Ectodermal cell (in vitro differentiated cells): ENCODE results near the gene EHF.

Experiments used
- H3K27ac ChIP-seq: 2 replicates; pipeline ENCODE4 v1.7.0; 2013; ENCODE audit warnings: mild to moderate bottlenecking, low read depth, low read length; ENCODE audit not compliant: insufficient read depth, poor library complexity, severe bottlenecking
- H3K27me3 ChIP-seq: 2 replicates; pipeline ENCODE4 v1.7.0; 2013; ENCODE audit warnings: mild to moderate bottlenecking, low read length; ENCODE audit not compliant: insufficient read depth, control insufficient read depth, poor library complexity, severe bottlenecking
- H3K36me3 ChIP-seq: one replicate; pipeline ENCODE4 v1.7.0; 2013; ENCODE audit warnings: low read length; ENCODE audit not compliant: control insufficient read depth, insufficient read depth
- H3K4me1 ChIP-seq: one replicate; pipeline ENCODE4 v1.7.0; 2013; ENCODE audit warnings: low read length; ENCODE audit not compliant: control insufficient read depth, insufficient read depth
- H3K4me3 ChIP-seq: 2 replicates; pipeline ENCODE4 v1.7.0; 2013; ENCODE audit warnings: low read depth, low read length, control low read depth; ENCODE audit not compliant: insufficient read depth
- H3K9me3 ChIP-seq: 2 replicates; pipeline ENCODE4 v1.7.0; 2013; ENCODE audit warnings: mild to moderate bottlenecking, low read length, moderate library complexity; ENCODE audit not compliant: control insufficient read depth
- WGBS, 2 experiments: methylation state at CpG; one replicate each; pipeline ENCODE4 v1.1.7; 2013; ENCODE audit warnings: missing lambda C conversion rate in 2 of 2; 5-methylcytosine and 5-hydroxymethylcytosine counted together

EHF gene

DNA sequence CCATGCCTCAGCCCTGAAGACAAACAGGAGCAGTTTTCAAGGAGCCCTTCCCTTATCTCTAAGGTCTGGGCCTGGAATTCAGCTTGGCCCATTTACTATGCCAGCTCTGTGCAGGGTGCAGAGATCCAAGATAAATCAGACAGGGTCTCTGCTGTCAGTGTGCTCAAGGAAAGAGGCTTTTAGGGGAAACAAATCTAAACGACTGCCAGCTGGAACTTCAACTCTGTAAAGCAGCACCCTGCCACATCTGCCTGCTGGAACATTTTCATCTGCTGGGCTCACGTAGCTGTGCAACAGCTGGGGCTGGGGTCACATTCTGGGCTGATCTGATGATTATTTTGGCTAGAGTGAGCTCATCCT lies 19.8 kb upstream of the EHF start:
- Histone ChIP-seq H3K27ac (no peak overlapping the region), H3K9me3 (no peaks in the 10 kb centered on the region), H3K4me1 (peaks cover 5% of the 10 kb centered on the region), H3K36me3 (no peaks in the 10 kb centered on the region), H3K27me3 (no peaks in the 10 kb centered on the region), H3K4me3 (no peak overlapping the region)
- 79 to 92% methylated on average over 2 of the region's 2 CpGs for WGBS, 2 experiments

DNA sequence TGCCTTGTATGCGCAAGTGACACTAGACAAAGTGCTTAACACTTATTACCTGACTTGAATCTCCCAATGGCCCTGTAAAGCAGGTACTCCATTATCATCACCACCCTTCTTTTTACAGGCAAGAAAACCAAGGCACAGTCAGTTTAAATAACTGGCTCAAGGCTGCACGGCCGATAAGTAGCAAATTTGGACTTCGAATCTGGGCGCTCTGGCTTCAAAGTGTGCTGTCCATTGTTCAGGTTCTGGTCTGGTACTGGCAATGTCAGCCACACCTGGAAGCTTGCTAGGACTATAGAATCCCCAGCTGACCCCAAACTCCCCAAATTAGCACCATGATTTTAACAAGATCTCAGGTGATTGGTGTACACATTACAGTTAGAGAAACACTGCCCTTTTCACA lies 19.3 kb upstream of the EHF start:
- Histone ChIP-seq H3K27me3 (no peaks in the 10 kb centered on the region), H3K9me3 (no peaks in the 10 kb centered on the region), H3K4me1 (peaks cover 5% of the 10 kb centered on the region), H3K4me3 (no peak overlapping the region), H3K27ac (no peak overlapping the region), H3K36me3 (no peaks in the 10 kb centered on the region)
- WGBS, 2 experiments = 91 to 94% methylated on average over 5 of the region's 5 CpGs

DNA sequence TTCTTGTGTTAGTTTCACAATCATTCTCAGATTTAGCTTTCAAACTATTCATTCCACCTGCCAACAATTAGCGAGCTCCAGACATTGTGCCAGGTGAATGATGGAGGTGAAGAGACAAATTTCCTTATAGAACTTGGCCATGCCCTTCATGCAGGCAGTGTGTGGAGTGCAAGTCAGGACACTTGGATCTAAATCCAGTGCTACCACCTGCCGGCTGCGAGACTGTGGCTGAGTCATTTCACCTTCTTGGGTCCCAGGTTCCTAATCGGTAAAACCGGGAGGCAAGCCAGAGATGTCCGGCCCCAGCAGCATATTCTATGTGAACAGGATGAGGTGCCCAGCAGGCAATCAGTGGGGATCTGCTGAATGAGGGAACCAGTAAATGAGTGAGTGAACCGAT lies 18.6 kb upstream of the EHF start:
- WGBS, 2 experiments = 90 to 92% methylated on average over 7 of the region's 7 CpGs
- no peak overlapping the region for H3K27ac ChIP-seq

DNA sequence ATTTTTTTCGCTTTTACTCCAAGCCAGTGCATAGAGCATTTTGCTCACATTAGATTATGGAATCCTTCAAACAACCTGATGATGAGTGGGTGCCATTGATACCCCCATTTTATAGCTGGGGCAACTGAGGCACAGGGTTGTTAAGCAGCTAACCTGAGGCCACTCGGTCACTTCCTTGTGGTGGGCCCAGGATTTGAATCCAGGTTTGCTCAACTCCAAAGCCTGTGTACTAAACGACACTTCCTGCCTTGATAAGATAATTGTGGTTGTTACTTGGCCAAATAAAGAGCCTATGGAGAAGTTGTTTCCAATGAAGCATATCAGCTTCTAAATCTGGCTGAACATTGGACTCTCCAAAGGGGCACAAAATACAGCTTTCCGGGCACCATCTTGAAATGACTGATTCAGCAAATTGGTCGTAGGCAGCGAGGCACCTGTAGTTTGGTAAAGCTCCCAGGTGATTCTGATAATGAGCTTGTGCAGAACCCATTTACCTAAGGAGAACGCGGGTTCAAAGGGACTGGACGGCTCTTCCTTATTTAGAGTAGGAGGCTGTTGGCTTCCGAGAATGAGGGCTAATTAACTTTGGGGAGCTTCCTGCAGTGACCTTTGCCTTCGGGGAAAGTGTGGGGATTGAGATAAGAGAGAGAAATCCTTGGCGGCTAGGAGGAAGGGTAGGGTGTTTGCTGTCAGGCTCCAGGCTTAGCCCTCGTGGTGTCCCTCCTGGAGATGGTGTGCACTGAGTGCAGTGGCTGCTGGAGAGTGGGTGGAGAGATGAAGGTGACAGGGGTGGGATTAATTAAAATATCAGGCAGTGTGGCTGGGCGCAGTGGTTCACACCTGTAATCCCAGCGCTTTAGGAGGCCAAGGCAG lies 17.5 kb upstream of the EHF start:
- Histone ChIP-seq H3K9me3 (no peaks in the 10 kb centered on the region), H3K27ac (no peak overlapping the region), H3K4me1 (peaks cover 5% of the 10 kb centered on the region), H3K36me3 (no peaks in the 10 kb centered on the region), H3K27me3 (no peaks in the 10 kb centered on the region), H3K4me3 (no peak overlapping the region)
- 86% methylated on average over 15 of the region's 15 CpGs for WGBS, 2 experiments

More for the DNA sequence above, 18.6 kb upstream of the EHF start:
- Histone ChIP-seq H3K4me3 (no peak overlapping the region), H3K27me3 (no peaks in the 10 kb centered on the region), H3K4me1 (peaks cover 5% of the 10 kb centered on the region), H3K36me3 (no peaks in the 10 kb centered on the region), H3K9me3 (no peaks in the 10 kb centered on the region)

DNA sequence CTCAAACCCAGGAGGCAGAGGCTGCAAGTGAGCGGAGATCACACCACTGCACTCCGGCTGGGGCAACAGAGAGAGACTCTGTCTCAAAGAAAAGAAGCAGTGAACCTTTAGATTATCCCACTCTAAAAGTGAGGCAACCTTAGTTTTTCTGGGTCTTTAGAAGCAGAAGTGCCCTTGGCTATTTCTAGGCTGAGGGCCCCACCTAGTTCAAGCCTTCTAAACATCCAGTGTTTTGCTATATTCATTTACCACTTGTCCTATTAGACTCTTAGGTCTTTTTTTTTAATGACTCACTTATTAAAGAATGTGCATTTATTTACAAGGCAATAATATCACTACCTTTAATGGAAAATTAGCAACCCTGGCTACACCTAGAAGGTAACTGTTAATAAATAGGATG lies 16.7 kb upstream of the EHF start:
- H3K36me3 ChIP-seq = no peaks in the 10 kb centered on the region
- H3K27me3 ChIP-seq = no peaks in the 10 kb centered on the region
- H3K9me3 ChIP-seq = no peaks in the 10 kb centered on the region
- H3K4me3 ChIP-seq = no peak overlapping the region
- no peak overlapping the region for H3K27ac ChIP-seq
- WGBS, 2 experiments = 93 to 94% methylated on average over 2 of the region's 2 CpGs
- H3K4me1 ChIP-seq = peaks cover 5% of the 10 kb centered on the region

DNA sequence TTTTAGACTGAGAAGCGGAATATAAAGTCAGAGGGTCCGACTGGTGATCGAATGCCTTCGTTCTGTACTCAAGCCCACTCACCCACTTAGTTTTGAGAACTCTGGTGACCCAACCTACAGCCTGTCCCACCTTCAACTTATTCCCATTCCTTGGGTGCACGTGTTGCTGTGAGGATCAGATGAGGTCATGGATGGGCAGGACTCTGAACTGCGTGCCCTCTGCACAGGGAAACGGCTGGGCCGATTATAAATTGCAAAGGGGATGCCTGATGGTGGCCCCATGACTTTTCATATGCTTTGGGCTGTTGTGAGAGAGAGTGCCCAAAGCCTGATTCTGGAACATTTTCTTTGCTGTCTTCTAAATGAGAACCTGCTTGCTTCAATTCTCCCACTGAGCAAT lies 16.0 kb upstream of the EHF start:
- Histone ChIP-seq H3K27me3 (no peaks in the 10 kb centered on the region), H3K27ac (no peak overlapping the region), H3K36me3 (no peaks in the 10 kb centered on the region), H3K4me1 (peaks cover 5% of the 10 kb centered on the region), H3K9me3 (no peaks in the 10 kb centered on the region), H3K4me3 (no peak overlapping the region)
- WGBS, 2 experiments = 78 to 84% methylated on average over 8 of the region's 8 CpGs

DNA sequence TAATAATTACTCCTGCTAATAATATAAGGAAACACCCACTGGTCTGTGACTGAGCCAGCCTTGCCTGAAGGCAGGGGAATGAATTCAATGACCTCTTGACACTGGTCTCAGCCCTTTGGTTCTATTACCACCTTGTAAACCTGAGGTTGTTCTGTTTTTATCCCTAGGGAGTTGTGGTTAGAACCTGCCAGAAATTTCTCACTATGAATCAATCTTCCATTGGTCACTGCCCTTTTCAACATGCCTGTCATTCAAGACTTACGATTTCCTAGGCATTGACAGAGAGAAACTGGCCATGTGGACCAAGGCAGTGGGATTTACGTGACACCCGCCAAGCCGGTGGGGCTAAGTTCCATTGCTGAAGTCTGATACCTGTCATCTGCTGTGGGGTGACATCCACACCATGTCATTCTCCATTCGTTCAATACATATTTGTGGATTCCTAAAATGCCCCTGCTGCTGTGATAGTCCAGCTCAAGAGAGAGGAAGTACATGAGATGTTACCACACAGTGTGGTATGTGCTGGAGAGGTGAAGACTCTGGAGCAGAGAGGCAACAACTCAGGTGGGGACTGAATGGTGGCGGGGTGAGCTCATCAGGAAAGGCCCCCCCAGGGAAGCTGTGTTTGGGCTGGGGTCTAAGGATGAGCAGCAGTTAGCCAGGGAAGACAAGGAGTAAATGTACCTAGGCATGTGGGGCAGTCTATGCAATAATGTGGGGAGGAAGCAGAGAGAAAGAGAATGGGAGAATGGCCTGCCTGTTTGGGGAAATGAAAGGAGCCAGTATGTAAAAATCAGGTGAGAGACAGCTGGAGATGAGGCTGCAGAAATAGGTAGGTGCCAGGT lies 15.2 kb upstream of the EHF start:
- H3K4me3 ChIP-seq = no peak overlapping the region
- no peaks in the 10 kb centered on the region for H3K27me3 ChIP-seq
- no peak overlapping the region for H3K27ac ChIP-seq
- H3K4me1 ChIP-seq = peaks cover 4% of the 10 kb centered on the region
- H3K9me3 ChIP-seq = no peaks in the 10 kb centered on the region
- 94 to 96% methylated on average over 6 of the region's 6 CpGs for WGBS, 2 experiments
- no peaks in the 10 kb centered on the region for H3K36me3 ChIP-seq

DNA sequence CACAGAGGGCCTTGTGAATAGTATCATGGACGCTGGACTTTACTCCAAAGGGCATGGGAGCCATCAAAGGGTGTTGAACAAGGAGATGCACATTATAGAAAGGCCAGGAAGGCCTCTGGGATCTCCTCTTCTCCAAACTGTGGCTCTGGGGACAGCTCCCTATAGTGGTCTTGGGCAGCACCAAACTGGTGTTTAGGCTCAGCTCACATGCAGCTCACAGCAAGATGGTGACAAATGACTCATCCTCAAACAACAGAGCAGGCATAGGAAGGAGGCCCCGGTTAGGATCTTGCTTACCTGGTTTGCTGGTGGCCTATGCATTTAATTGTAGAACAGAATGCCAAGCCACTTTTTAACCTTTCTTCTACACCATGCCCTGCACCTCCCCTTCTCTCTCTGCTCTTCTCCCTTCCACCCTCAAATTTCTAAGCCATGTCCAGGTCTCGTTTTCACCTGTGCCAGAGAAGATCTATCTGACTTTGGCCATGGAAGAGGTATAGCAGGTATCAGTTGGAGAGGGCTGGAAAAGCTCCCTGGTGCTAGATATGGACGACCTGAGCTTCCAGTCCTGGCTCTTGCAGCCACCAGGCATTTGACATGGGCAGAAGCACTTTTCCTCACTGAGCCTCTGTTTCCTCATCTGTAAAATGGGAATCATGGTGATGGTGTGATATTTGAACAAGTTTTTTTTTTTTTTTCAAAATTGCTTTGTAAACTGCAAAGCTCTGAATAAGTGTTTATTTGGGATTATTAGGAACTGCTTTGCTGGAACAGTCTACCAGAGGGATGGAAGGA lies 14.4 kb upstream of the EHF start:
- H3K9me3 ChIP-seq = no peaks in the 10 kb centered on the region
- no peaks in the 10 kb centered on the region for H3K36me3 ChIP-seq
- H3K27ac ChIP-seq = no peak overlapping the region
- H3K4me1 ChIP-seq = no peaks in the 10 kb centered on the region
- no peaks in the 10 kb centered on the region for H3K27me3 ChIP-seq
- no peak overlapping the region for H3K4me3 ChIP-seq
- WGBS, 2 experiments = 65% methylated on average over 4 of the region's 4 CpGs

DNA sequence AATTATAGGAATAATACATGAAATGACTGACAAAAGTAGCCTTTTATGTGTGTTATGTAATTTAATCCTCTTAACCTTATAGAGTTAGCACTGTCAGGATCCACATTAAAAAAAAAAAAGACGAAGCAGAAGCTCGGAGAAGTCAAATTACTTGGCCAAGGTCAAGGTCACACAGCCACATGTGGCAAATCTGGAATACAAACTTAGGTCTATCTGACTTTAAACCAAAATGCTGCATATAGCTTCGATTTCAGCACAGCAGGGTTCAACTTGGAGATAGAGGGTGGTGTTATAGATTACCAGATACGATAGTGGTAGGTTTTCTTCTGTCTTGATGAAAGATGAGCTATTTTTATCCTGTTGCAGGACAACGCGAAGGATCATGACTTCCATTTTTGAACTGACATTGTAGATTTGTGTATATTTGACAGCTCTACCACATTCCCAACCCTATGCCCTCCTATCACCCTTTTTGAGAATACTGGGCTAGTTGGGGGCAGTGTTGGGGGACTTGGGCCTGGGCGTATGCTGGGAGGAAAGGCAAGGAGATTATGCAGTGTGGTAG lies 11.6 kb upstream of the EHF start:
- H3K4me1 ChIP-seq = no peaks in the 10 kb centered on the region

More for the DNA sequence above, 11.6 kb upstream of the EHF start:
- Histone ChIP-seq H3K27ac (no peak overlapping the region), H3K4me3 (no peak overlapping the region), H3K36me3 (no peaks in the 10 kb centered on the region), H3K27me3 (no peaks in the 10 kb centered on the region), H3K9me3 (no peaks in the 10 kb centered on the region)
- 95% methylated on average over 5 to 7 of the region's 7 CpGs for WGBS, 2 experiments
